ENCODE results near the gene TAOK2. TPM values are rescaled to one million over a fixed set of nuclear protein-coding genes. Genes with fewer than 3 reads are reported as not detected.

Gene TAOK2
- total RNA-seq, 1 experiment from 2014 or later, result 56.7 TPM

- ChIA-PET POLR2A (no interaction called here), RAD21 (ENCODE audit: low non-redundant PET in 1 of 2, low total read pairs in 2 of 2, uncharacterized antibody in 2 of 2, unreplicated experiment in 2 of 2) (no interaction called here), CTCF (no interaction called here)
- no peaks in the 10 kb centered on the region for H3K27me3 ChIP-seq (ENCODE audit: insufficient read depth, low read length)
- H3K4me2 ChIP-seq (ENCODE audit: low read length), result no peak overlapping the region
- BruUV-seq (replicated peaks), result no TSS peak
- intact Hi-C loops (cut with micrococcal nuclease), result loop anchor here (10.0 kb wide), 1 partner anchor 910 kb away; no protein-coding TSS in a partner anchor
- TF ChIP-seq, protein P1, sequence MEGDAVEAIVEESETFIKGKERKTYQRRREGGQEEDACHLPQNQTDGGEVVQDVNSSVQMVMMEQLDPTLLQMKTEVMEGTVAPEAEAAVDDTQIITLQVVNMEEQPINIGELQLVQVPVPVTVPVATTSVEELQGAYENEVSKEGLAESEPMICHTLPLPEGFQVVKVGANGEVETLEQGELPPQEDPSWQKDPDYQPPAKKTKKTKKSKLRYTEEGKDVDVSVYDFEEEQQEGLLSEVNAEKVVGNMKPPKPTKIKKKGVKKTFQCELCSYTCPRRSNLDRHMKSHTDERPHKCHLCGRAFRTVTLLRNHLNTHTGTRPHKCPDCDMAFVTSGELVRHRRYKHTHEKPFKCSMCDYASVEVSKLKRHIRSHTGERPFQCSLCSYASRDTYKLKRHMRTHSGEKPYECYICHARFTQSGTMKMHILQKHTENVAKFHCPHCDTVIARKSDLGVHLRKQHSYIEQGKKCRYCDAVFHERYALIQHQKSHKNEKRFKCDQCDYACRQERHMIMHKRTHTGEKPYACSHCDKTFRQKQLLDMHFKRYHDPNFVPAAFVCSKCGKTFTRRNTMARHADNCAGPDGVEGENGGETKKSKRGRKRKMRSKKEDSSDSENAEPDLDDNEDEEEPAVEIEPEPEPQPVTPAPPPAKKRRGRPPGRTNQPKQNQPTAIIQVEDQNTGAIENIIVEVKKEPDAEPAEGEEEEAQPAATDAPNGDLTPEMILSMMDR (IDR thresholded peaks at IDR 0.05 in 2 of 3, conservative IDR thresholded peaks at IDR 0.05 in 1 of 3; ENCODE audit: borderline replicate concordance in 1 of 3, insufficient read depth in 1 of 3, low read depth in 2 of 3, low read length in 2 of 3), result no peak
- ATAC-seq, result no peak
- H3K9me3 ChIP-seq (ENCODE audit: control insufficient read depth in 1 of 2, insufficient read depth in 1 of 2, low read depth in 1 of 2, low read length in 2 of 2), result no peaks in the 10 kb centered on the region
- no peaks in the 10 kb centered on the region for H4K20me1 ChIP-seq (ENCODE audit: insufficient read depth)
- H3K79me2 ChIP-seq (ENCODE audit: insufficient read depth, low read length), result no peaks in the 10 kb centered on the region
- H3K9me2 ChIP-seq (ENCODE audit: insufficient read depth), result no peaks in the 10 kb centered on the region
- no peaks in the 10 kb centered on the region for H3K36me3 ChIP-seq (ENCODE audit: control insufficient read depth in 1 of 2, insufficient read depth in 2 of 2, low read length in 2 of 2)
- H3K27ac ChIP-seq (ENCODE audit: low read depth, low read length), result no peak overlapping the region
- no peak overlapping the region for H3K9ac ChIP-seq (ENCODE audit: low read length)
- H3K4me3 ChIP-seq (replicated peaks in 1 of 2; ENCODE audit: low read depth in 1 of 2, low read length in 2 of 2), result no peak overlapping the region
- no peak for DNase-seq (ENCODE audit: low read depth, low spot score)
- peaks cover 0 to 15% of the 10 kb centered on the region in 2 experiments; a peak in 3 of 4 replicates for H3K4me1 ChIP-seq (ENCODE audit: control insufficient read depth in 1 of 2, insufficient read depth in 2 of 2, low read length in 2 of 2)
- H2AFZ ChIP-seq (ENCODE audit: low read depth, low read length, poor library complexity, severe bottlenecking), result no peak overlapping the region
These were observed 50.8 kb downstream of the TAOK2 start for GRCh38 chr16:30024451-30024850.

DNA sequence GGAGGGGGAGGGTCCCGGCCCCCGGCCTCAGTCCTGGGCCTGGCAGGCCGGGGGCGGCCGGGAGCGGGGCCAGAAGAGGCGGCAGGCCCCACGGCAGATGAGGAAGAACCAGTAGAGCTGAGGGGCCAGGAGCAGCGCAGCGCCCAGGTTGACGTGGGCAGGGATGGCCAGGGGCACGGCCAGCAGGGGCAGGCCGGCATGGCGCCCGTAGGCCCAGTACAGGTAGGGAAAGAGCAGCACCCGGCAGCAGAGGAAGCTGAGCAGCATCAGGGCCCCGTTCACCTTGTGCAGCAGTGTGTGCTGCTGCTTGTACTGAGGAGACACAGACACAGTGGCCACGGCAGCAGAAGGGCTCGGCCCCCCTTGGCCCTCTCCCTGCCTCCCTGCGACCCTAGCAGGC lies 51.5 kb downstream of the TAOK2 start:
- no TSS peak for BruUV-seq (replicated peaks)
- H3K4me2 ChIP-seq (ENCODE audit: low read length), result no peak overlapping the region
- intact Hi-C loops (cut with micrococcal nuclease), result loop anchor here (10.0 kb wide), 1 partner anchor 910 kb away; no protein-coding TSS in a partner anchor
- RAD21 ChIA-PET (ENCODE audit: low non-redundant PET in 1 of 2, low total read pairs in 2 of 2, uncharacterized antibody in 2 of 2, unreplicated experiment in 2 of 2), result no interaction called here
- no peak overlapping the region for H2AFZ ChIP-seq (ENCODE audit: low read depth, low read length, poor library complexity, severe bottlenecking)
- no peaks in the 10 kb centered on the region for H3K27me3 ChIP-seq (ENCODE audit: insufficient read depth, low read length)
- no peak overlapping the region for H3K9ac ChIP-seq (ENCODE audit: low read length)
- DNase-seq (ENCODE audit: low read depth, low spot score) (no peak), ATAC-seq (no peak)
- no peaks in the 10 kb centered on the region for H3K9me2 ChIP-seq (ENCODE audit: insufficient read depth)
- no peak overlapping the region for H3K27ac ChIP-seq (ENCODE audit: low read depth, low read length)
- H3K79me2 ChIP-seq (ENCODE audit: insufficient read depth, low read length), result no peaks in the 10 kb centered on the region
- H3K36me3 ChIP-seq (ENCODE audit: control insufficient read depth in 1 of 2, insufficient read depth in 2 of 2, low read length in 2 of 2), result no peaks in the 10 kb centered on the region
- CTCF ChIA-PET, result no interaction called here
- no peaks in the 10 kb centered on the region for H4K20me1 ChIP-seq (ENCODE audit: insufficient read depth)
- POLR2A ChIA-PET, result no interaction called here
- H3K4me3 ChIP-seq (replicated peaks in 1 of 2; ENCODE audit: low read depth in 1 of 2, low read length in 2 of 2), result no peak overlapping the region
- H3K9me3 ChIP-seq (ENCODE audit: control insufficient read depth in 1 of 2, insufficient read depth in 1 of 2, low read depth in 1 of 2, low read length in 2 of 2), result no peaks in the 10 kb centered on the region
- peaks cover 0 to 15% of the 10 kb centered on the region in 2 experiments; a peak in 2 of 4 replicates for H3K4me1 ChIP-seq (ENCODE audit: control insufficient read depth in 1 of 2, insufficient read depth in 2 of 2, low read length in 2 of 2)
- TF ChIP-seq RAD21 (IDR thresholded peaks at IDR 0.05; ENCODE audit: low read depth) (no peak), YY1 (IDR thresholded peaks at IDR 0.05; ENCODE audit: extremely low read depth, insufficient replicate concordance, low read depth, low read length) (no peak), SIN3A (IDR thresholded peaks at IDR 0.05; ENCODE audit: low read depth) (no peak), SRF (IDR thresholded peaks at IDR 0.05; ENCODE audit: low read depth) (no peak), POLR2AphosphoS5 (IDR thresholded peaks at IDR 0.05; ENCODE audit: low read depth, low read length) (no peak), ZNF274 (IDR thresholded peaks at IDR 0.05; ENCODE audit: low read depth, low read length) (no peak), ZBTB33 (IDR thresholded peaks at IDR 0.05; ENCODE audit: extremely low read depth, insufficient replicate concordance, low read length) (no peak), CEBPB (IDR thresholded peaks at IDR 0.05; ENCODE audit: low read depth) (no peak), CBX3 (IDR thresholded peaks at IDR 0.05; ENCODE audit: low read depth) (no peak), ATF3 (IDR thresholded peaks at IDR 0.05) (no peak), FOSL1 (IDR thresholded peaks at IDR 0.05; ENCODE audit: low read depth) (no peak)
- TF ChIP-seq, protein P1 (IDR thresholded peaks at IDR 0.05 in 2 of 3, conservative IDR thresholded peaks at IDR 0.05 in 1 of 3; ENCODE audit: borderline replicate concordance in 1 of 3, insufficient read depth in 1 of 3, low read depth in 2 of 3, low read length in 2 of 3), result no peak
